Heart right ventricle (tissue), 16 donors: Measurements from ENCODE around the gene WDR64. TPM values are rescaled to one million over a fixed set of nuclear protein-coding genes. Genes with fewer than 3 reads are reported as not detected.

ENCODE experiments used
- ATAC-seq, 8 donors: fragments of 200-7000 bp; cut with Tn5 transposase; one replicate each; pipeline ENCODE4 v1.9.1; 2020; ENCODE audit warnings: mild to moderate bottlenecking in 8 of 8, moderate library complexity in 8 of 8, moderate number of reproducible peaks in 1 of 8
- DNase-seq, 2 donors: peaks; one replicate each; pipeline ENCODE4 v3.0.0-alpha.2; 2020
- H3K27ac ChIP-seq, 10 donors: fragments of 200-600 bp; sonication (generic) in 2 of 10; one replicate each; pipeline versions ENCODE4 v1.5.0 to v1.8.0; 2020 to 2022; ENCODE audit warnings: mild to moderate bottlenecking in 3 of 10
- H3K27me3 ChIP-seq, 7 donors: fragments of 200-600 bp; one replicate each; pipeline ENCODE4 v1.8.0; 2021 to 2022; ENCODE audit warnings: mild to moderate bottlenecking in 2 of 7
- H3K36me3 ChIP-seq, 9 donors: fragments of 200-600 bp; sonication (generic) in 1 of 9; one replicate each; pipeline versions ENCODE4 v1.5.0 to v1.8.0; 2020 to 2022; ENCODE audit warnings: mild to moderate bottlenecking in 2 of 9
- H3K4me1 ChIP-seq, 9 donors: fragments of 200-600 bp; sonication (generic) in 1 of 9; one replicate each; pipeline versions ENCODE4 v1.5.0 to v1.8.0; 2020 to 2022; ENCODE audit warnings: mild to moderate bottlenecking in 4 of 9
- H3K4me3 ChIP-seq, 10 donors: fragments of 200-600 bp; sonication (generic) in 2 of 10; one replicate each; pipeline versions ENCODE4 v1.5.0 to v1.8.0; 2020 to 2022; ENCODE audit warnings: mild to moderate bottlenecking in 7 of 10, moderate library complexity in 2 of 10
- H3K9me3 ChIP-seq, 11 donors: fragments of 200-600 bp in 10 of 11; sonication (generic) in 2 of 11; one replicate each; pipeline versions ENCODE4 v1.5.0 to v1.8.0; 2013 to 2022; ENCODE audit warnings: mild to moderate bottlenecking in 2 of 11, control low read depth in 1 of 11, moderate library complexity in 1 of 11
- CTCF ChIP-seq, 9 donors: fragments of 200-600 bp; sonication (generic) in 2 of 9; IDR thresholded peaks; one replicate each; pipeline versions ENCODE4 v1.5.0 to v1.8.0; 2021 to 2022; ENCODE audit warnings: antibody characterized with exemption in 9 of 9, mild to moderate bottlenecking in 5 of 9, moderate library complexity in 1 of 9
- WGBS, 2 donors: extraction: QIAGEN DNeasy Blood & Tissue Kit; methylation state at CpG; one replicate each; pipeline ENCODE4 v1.1.7; 2013; ENCODE audit warnings: inconsistent platforms in 1 of 2; 5-methylcytosine and 5-hydroxymethylcytosine counted together
- intact Hi-C, 10 donors: fragments of 100-400 bp; cut with DNase I; formaldehyde crosslinking; loops; one replicate each; pipeline versions ENCODE4 v1.11.1 to v1.14.2; 2022
- polyA plus RNA-seq, 2 donors: library from polyadenylated mRNA; stranded (reverse); fragments of 200-250 nt; gene quantifications; one replicate each; pipeline ENCODE4 v1.2.3, GENCODE V29; 2013
- total RNA-seq, 10 donors: library from RNA; stranded (reverse); fragmentation: NEBNext Ultra II Directional in 3 of 10; extraction: Animal tissue kit (Norgen Biotek cat#: 25700) in 3 of 10; gene quantifications; one replicate each; pipeline versions ENCODE4 v1.2.1 to v1.2.4, GENCODE V29; 2021 to 2023
- donor health status: Arrhythmogenic right ventricular cardiomyopathy.
- donor health status: ischemic (EF 13 %, LVEDD 7.1; RV severe dilation, severe dysfunction).
- donor health status: healthy with polysubstance abuse.
- donor health status: DM: no; HTN: yes; CAD: no.
- donor health status: DM: no; HTN: no; CAD: no.
- donor health status: ischemic (EF 25% LVEDD 6.9; RV normal size, moderate dysfunction).
- donor health status: ischemic (EF 25% LVEDD 5.7; RV mildly dilated, moderate dysfunction).
- donor health status: healthy.
- donor health status: DM: yes; HTN: yes; CAD: no.
- donor health status: Ischemic cardiomyopathy.
- donor health status: ischemic (EF 35%, LVEDD 5.7; RV mildly dilated, moderate dysfunction).
- donor health status: nonischemic (EF 11% LVEDD 7.7; RV severe dilation, severe dysfunction).
- donor health status: DM: yes; HTN: yes; CAD: no.
- donor health status: PGD.
- donor health status: ischemic (EF 29% LVEDD 5.4; RV normal size, mild dysfunction).
- donor health status: nonischemic (EF 23%, LVEDD 6.1; RV moderate dilation, normal function).

The WDR64 gene
- total and polyA plus RNA-seq, 12 donors, result 0.59 TPM; not detected in 11

GRCh38 chr1:241751524-241751923 lies 99.4 kb downstream of the WDR64 start:
- H3K4me1 ChIP-seq, result no peaks in the 10 kb centered on the region
- no peaks in the 10 kb centered on the region for H3K36me3 ChIP-seq
- TF ChIP-seq CTCF (IDR thresholded peaks at IDR 0.05), result no peak
- H3K27me3 ChIP-seq, result peaks cover 0 to 6% (median 0%) of the 10 kb centered on the region in 7 donors
- DNase-seq, result no peak
- H3K27ac ChIP-seq, result no peak overlapping the region
- H3K4me3 ChIP-seq, result no peak overlapping the region
- WGBS, 2 donors, result 84 to 90% methylated on average over 5 of the region's 5 CpGs
- H3K9me3 ChIP-seq, result peaks cover 0 to 7% (median 0%) of the 10 kb centered on the region in 11 donors
- intact Hi-C loops, result no loop called here
- no peak for ATAC-seq

- Histone ChIP-seq H3K9me3 (no peaks in the 10 kb centered on the region), H3K27ac (no peak overlapping the region), H3K4me3 (no peak overlapping the region), H3K4me1 (no peaks in the 10 kb centered on the region), H3K36me3 (no peaks in the 10 kb centered on the region), H3K27me3 (no peaks in the 10 kb centered on the region)
- no peak for DNase-seq
- 83 to 85% methylated on average over 3 of the region's 3 CpGs for WGBS, 2 donors
- intact Hi-C loops, result no loop called here
- ATAC-seq, result no peak
- no peak for TF ChIP-seq CTCF (IDR thresholded peaks at IDR 0.05)
Observed at GRCh38 chr1:241762713-241763339, 110.7 kb downstream of the WDR64 start.

- WGBS, 2 donors, result 48 to 66% methylated on average over 4 of the region's 4 CpGs
- Histone ChIP-seq H3K36me3 (no peaks in the 10 kb centered on the region), H3K9me3 (no peaks in the 10 kb centered on the region), H3K4me3 (no peak overlapping the region), H3K27ac (no peak overlapping the region), H3K4me1 (no peaks in the 10 kb centered on the region), H3K27me3 (no peaks in the 10 kb centered on the region)
- no peak for ATAC-seq
- no peak for TF ChIP-seq CTCF (IDR thresholded peaks at IDR 0.05)
- intact Hi-C loops, result no loop called here
- no peak for DNase-seq
Observed at GRCh38 chr1:241765390-241765789, 113.3 kb downstream of the WDR64 start.

GRCh38 chr1:241767737-241768136 lies 115.7 kb downstream of the WDR64 start:
- Histone ChIP-seq H3K36me3 (no peaks in the 10 kb centered on the region), H3K9me3 (no peaks in the 10 kb centered on the region), H3K4me3 (no peak overlapping the region), H3K4me1 (no peaks in the 10 kb centered on the region), H3K27ac (no peak overlapping the region), H3K27me3 (no peaks in the 10 kb centered on the region)
- TF ChIP-seq CTCF (IDR thresholded peaks at IDR 0.05), result no peak
- ATAC-seq, result no peak
- DNase-seq, result no peak
- 57 to 68% methylated on average over 2 of the region's 2 CpGs for whole genome bisulfite sequencing, 2 donors
- intact Hi-C loops, result no loop called here
